Measurements from ENCODE around the gene TMX4. TPM values are rescaled to one million over a fixed set of nuclear protein-coding genes. Genes with fewer than 3 reads are reported as not detected.

The TMX4 gene
- total and polyA plus RNA-seq, 2 of the 8 experiments (the other 6 are each of a cell fraction or from before 2014, with no cell fraction given), result 2.1 to 7.8 TPM

DNA sequence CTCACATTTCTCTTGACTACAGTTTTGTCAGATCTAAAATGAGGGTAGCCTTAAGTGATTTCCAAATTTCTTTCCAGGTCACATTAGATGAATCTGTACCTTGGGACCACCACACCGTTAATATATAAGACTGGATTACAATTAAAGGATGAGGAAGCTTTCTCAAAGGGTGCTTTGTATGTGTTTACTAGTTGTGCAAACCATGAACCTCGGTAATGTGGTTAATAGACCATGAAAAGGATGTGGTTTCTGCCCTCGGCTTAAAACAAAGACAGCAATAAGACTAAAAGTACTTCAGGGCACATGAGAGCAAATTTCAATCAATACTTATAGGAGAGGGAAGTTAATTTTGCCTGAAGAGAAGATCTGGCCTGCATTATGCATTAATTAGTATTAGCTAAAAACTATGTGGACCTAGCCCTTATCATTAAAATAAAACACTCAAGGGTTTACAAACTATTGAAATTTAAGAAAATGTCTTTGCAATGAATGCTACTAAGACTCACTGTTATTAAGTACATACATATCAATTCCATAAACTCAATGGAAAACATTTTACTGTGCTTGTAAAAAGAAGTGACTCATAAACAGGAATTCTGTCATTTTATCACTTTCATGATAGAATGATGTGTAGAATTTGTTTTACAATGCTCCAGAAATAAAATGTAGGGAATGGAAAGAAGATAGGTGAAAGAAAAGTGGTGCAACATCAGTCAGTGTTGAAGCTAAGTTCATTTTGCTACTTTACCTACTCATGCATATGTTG, 936 bp upstream of the TMX4 start:
- Histone ChIP-seq H4K8ac (ENCODE audit: extremely low read depth, insufficient read depth, low read length) (no peak overlapping the region), H3K27me3 (replicated peaks in 1 of 4; ENCODE audit: control insufficient read depth in 3 of 4, extremely low read depth in 1 of 4, insufficient read depth in 3 of 4, low read length in 3 of 4) (no peaks in the 10 kb centered on the region), H3K9ac (replicated peaks in 1 of 4; ENCODE audit: extremely low read depth in 1 of 4, low read depth in 3 of 4, low read length in 3 of 4) (no peak overlapping the region), H3K9me3 (ENCODE audit: insufficient read depth in 2 of 2, low read depth in 1 of 2, low read length in 1 of 2) (no peaks in the 10 kb centered on the region), H3K4me1 (replicated peaks in 1 of 4; ENCODE audit: control insufficient read depth in 3 of 4, insufficient read depth in 4 of 4, low read length in 3 of 4) (0 out of 7 replicates have a peak, but pooled peaks cover 0 to 5% (median 0%) of the 10 kb centered on the region in 4 experiments), H3K4me3 (ENCODE audit: extremely low read depth in 1 of 4, insufficient read depth in 2 of 4, low read depth in 3 of 4, low read length in 4 of 4) (peak overlapping the region in 2 of 4 experiments; percentile 69 to 89; a peak in 4 of 8 replicates), H2BK5ac (ENCODE audit: low read depth, low read length) (no peak overlapping the region), H3K27ac (ENCODE audit: low read depth, low read length) (no peak overlapping the region), H2BK120ac (replicated peaks; ENCODE audit: low read depth, low read length) (no peak overlapping the region), H4K91ac (replicated peaks; ENCODE audit: insufficient read length, low read length) (no peak overlapping the region), H3K4ac (replicated peaks; ENCODE audit: insufficient read length, low read depth, low read length) (no peak overlapping the region), H3K23ac (ENCODE audit: insufficient read length) (no peak overlapping the region), H3K56ac (replicated peaks; ENCODE audit: insufficient read length, low read depth, low read length) (no peak overlapping the region), H2BK20ac (ENCODE audit: low read length) (no peak overlapping the region), H4K5ac (ENCODE audit: insufficient read length, low read depth, low read length) (no peak overlapping the region), H3K14ac (ENCODE audit: insufficient read length) (no peak overlapping the region), H4K20me1 (replicated peaks in 1 of 2; ENCODE audit: control insufficient read depth in 1 of 2, insufficient read depth in 2 of 2, low read length in 2 of 2) (no peaks in the 10 kb centered on the region), H3K36me3 (ENCODE audit: control insufficient read depth in 2 of 4, insufficient read depth in 4 of 4, low read length in 3 of 4) (no peaks in the 10 kb centered on the region), H3K23me2 (ENCODE audit: low read depth, low read length) (peaks cover 3% of the 10 kb centered on the region; the same call in 1 of the 2 replicates), H3K79me1 (ENCODE audit: low read depth, low read length) (no peaks in the 10 kb centered on the region), H2BK15ac (ENCODE audit: low read length) (no peak overlapping the region), H3K79me2 (ENCODE audit: control insufficient read depth in 1 of 2, insufficient read depth in 2 of 2, low read length in 2 of 2) (no peaks in the 10 kb centered on the region), H2BK12ac (ENCODE audit: low read depth, low read length) (no peak overlapping the region), H2AK5ac (ENCODE audit: low read depth, low read length) (no peak overlapping the region), H2AFZ (ENCODE audit: low read length) (0 out of 2 replicates have a peak overlapping the region, but pooled peaks have one; percentile 47), H3K18ac (ENCODE audit: extremely low read depth, low read length) (no peak overlapping the region), H3K4me2 (ENCODE audit: insufficient read depth in 1 of 2, low read depth in 2 of 2, low read length in 2 of 2) (peak overlapping the region; percentile 87 to 94; a peak in 3 of 4 replicates)
- ChIA-PET POLR2A (ENCODE audit: partially characterized antibody) (interaction anchor here (0.7 to 1.7 kb wide), 3 partner anchors 10 to 36 kb away, joined by 3 to 4 read pairs (median 3); no protein-coding TSS in a partner anchor), CTCF (ENCODE audit: partially characterized antibody) (interaction anchor here (0.9 to 2.2 kb wide), 3 partner anchors 20 to 701 kb away, joined by 4 to 5 read pairs (median 4); no protein-coding TSS in a partner anchor)
- 84% methylated on average over 3 of the region's 3 CpGs; no CpG with 5 or more reads in 1 of the 2 experiments for WGBS, 2 experiments (ENCODE audit: extremely low coverage in 1 of 2, insufficient coverage in 1 of 2, insufficient read length in 1 of 2, insufficient replicate concordance in 2 of 2, low coverage in 1 of 2, low lambda C conversion rate in 2 of 2, missing lambda C conversion rate in 1 of 2)
- DNase-seq (ENCODE audit: low read depth in 1 of 2, low spot score in 2 of 2) (no peak), FAIRE-seq (no peak)
- no peak for TF ChIP-seq SIRT6 (IDR thresholded peaks at IDR 0.05; ENCODE audit: low read length)
- TF ChIP-seq SAP30 (IDR thresholded peaks at IDR 0.05; ENCODE audit: insufficient read depth, insufficient replicate concordance, low read length), result no peak

Measured in H1 (cell line).